Caki2 (cell line): ENCODE results near the gene NCF4. TPM values are rescaled to one million over a fixed set of nuclear protein-coding genes. Genes with fewer than 3 reads are reported as not detected.

Experiments
- DNase-seq: peaks from one replicate; pipeline ENCODE4 v3.0.0-alpha.2; 2015; ENCODE audit warnings: low read depth
- in situ Hi-C: cut with HindIII; loops from 2 replicates; pipeline ENCODE4 v1.10.0; 2016; ENCODE audit warnings: low sequenced_read_pairs, low pct_unique_long_range_greater_than_20kb, mixed read lengths
- total RNA-seq: library from RNA; depleted of rRNA; stranded (reverse); fragments of >200 nt; shearing (Covaris generic); gene quantifications from 2 replicates; pipeline ENCODE4 v1.2.3, GENCODE V29; 2014; ENCODE audit warnings: low replicate concordance

NCF4 gene
- total RNA-seq, 1 experiment from 2014 or later: not detected

- in situ Hi-C loops: no loop called here
- no peak for DNase-seq
These were observed 46.7 kb downstream of the NCF4 start for GRCh38 chr22:36907253-36908195.

- in situ Hi-C loops: no loop called here
- DNase-seq: no peak
These were observed 49.7 kb downstream of the NCF4 start for GRCh38 chr22:36910461-36910860.

- in situ Hi-C loops: no loop called here
- no peak for DNase-seq
These were observed 51.3 kb downstream of the NCF4 start for GRCh38 chr22:36911887-36912661.

- DNase-seq: no peak
These were observed 52.1 kb downstream of the NCF4 start for GRCh38 chr22:36912694-36913426.

GRCh38 chr22:36913427-36914389 is 52.9 kb downstream of the NCF4 start, which contains the start of gene CSF2RB:
CSF2RB (plus strand) TSS chr22:36913628; CDS start chr22:36922208, 8,580 bp downstream.
- DNase-seq: no peak
- in situ Hi-C loops: no loop called here

More at GRCh38 chr22:36912694-36913426, 52.1 kb downstream of the NCF4 start:
- in situ Hi-C loops: no loop called here

GRCh38 chr22:36914390-36914752 is 53.6 kb downstream of the NCF4 start:
- in situ Hi-C loops: no loop called here
- DNase-seq: no peak

- DNase-seq: no peak
- in situ Hi-C loops: no loop called here
These were observed 55.2 kb downstream of the NCF4 start for GRCh38 chr22:36916034-36916433.

GRCh38 chr22:36918586-36919284 is 57.9 kb downstream of the NCF4 start:
- in situ Hi-C loops: no loop called here
- DNase-seq: no peak

- DNase-seq: no peak
- in situ Hi-C loops: no loop called here
These were observed 60.7 kb downstream of the NCF4 start for GRCh38 chr22:36921309-36922104.

GRCh38 chr22:36922105-36922608 is 61.4 kb downstream of the NCF4 start:
- DNase-seq: no peak
- in situ Hi-C loops: no loop called here

- DNase-seq: no peak
- in situ Hi-C loops: no loop called here
These were observed 61.9 kb downstream of the NCF4 start for GRCh38 chr22:36922711-36923110.

GRCh38 chr22:36923131-36923788 is 62.5 kb downstream of the NCF4 start:
- in situ Hi-C loops: no loop called here
- DNase-seq: no peak

- DNase-seq: no peak
- in situ Hi-C loops: no loop called here
These were observed 63.4 kb downstream of the NCF4 start for GRCh38 chr22:36924151-36924698.

GRCh38 chr22:36925388-36926290 is 64.8 kb downstream of the NCF4 start:
- in situ Hi-C loops: no loop called here
- DNase-seq: no peak
